Measurements from ENCODE around the gene A2M.

Gene A2M

DNA sequence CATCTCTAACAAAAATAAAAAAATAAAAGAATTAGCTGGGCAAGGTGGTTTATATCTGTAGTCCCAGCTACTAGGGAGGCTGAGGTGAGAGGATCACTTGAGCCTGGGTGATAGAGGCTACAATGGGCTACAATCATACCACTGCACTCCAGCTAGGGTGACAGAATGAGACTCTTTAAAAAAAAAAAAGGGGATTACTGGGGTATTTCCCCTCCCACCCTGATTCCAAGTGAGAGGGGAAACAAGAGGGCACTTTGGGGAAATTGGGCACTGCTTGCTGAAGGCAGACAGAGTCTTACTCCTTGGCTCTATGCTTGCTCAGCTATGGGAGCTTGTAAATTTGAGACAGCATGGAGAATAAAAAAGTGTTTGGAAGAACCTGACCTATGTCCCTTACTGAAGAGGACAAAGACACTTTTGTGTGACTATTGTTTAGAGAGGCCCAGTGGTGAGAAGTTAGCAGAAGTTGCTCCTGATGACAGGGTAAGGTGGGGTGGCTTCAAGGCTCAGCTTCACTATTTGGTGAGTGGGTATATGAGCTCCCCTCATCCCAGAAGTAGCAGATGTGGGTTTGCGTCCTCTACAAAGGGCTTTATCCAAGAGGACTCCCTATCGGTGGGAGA, 82.3 kb downstream of the A2M start:
- DNase-seq = no peak

DNA sequence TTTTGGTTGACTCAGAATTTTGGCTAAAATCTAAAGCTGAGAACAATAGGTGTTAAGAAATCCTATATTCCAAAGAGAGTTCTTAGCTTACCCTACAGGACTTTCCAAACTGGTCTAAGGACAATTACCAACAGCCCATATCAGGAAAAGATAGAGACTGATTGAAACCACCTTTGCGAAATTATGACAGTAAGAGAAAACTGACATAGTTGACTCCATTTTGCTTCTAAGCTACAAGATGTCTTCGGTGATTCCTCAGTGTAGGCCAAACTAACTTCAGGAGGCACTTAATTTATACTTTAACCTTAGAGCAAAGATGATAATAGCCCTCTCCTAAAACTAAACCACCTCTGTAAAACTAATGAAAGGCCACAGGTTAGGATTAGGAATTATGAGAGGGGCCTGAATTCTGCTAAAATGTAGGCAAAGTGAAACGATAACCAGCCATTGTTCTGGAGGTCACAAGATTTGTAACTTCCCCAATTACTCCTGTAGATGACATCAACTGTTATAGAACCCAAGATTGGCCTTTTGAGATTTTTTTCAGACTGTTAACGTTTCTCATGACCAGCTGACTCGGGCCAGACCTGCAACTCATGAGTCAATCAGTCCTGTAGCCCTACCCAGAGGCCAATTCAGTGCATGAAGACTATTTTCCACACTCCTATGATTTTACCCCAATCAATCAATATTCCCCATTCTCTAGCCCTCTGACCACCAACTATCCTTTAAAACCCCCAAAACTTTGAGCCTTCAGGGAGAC, 83.3 kb downstream of the A2M start:
- no peak for DNase-seq

DNA sequence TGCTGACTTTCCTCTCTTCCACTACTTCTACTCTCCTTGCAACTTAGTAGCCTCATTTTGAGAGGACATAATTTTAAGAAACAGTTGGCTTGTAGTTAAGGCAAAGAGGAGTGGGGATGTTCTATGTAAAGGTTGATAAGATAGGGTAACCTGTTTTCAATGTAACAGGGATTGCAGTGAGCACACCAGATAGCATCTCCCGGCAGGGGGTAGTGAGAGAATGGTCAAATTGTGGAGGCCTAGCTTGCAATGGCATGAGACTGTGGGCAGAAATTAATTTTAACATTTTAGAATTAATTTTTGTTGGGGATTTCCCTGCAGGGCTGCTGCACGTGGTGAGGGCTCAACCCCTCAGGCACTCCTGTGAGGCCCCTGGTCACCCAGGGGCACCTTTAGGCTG, 84.9 kb downstream of the A2M start:
- DNase-seq = no peak

GRCh38 chr12:9027161-9028059, 88.3 kb downstream of the A2M start:
- no peak for DNase-seq

DNA sequence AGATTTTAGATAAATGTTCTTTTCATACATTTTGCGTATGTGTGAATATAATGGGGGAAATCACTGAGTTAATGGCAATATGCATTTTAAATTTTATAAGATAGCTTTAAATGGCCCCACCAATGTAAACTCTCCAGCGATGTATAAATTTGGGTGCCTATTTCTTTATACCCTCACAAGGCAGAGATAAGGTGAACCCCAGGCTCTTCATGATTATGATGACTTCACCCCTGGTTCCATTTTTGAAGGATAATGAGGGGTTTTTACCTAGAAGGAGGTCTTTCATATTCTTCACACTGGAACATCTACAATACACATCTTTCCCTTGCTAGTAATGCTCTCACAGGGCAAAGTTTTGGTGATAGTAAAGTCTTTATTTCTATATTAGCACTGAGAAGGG, 91.2 kb downstream of the A2M start:
- no peak for DNase-seq

- DNase-seq = no peak
These were observed 93.1 kb downstream of the A2M start for GRCh38 chr12:9022592-9022991.

Measured in eye (tissue), 1 donor.